ENCODE data around the gene MMP15.
"Not testable (repeated sequence)": the region's sequence is repeated elsewhere in the genome, so short reads cannot be mapped to it uniquely, and the experiment has no call there.

DNA sequence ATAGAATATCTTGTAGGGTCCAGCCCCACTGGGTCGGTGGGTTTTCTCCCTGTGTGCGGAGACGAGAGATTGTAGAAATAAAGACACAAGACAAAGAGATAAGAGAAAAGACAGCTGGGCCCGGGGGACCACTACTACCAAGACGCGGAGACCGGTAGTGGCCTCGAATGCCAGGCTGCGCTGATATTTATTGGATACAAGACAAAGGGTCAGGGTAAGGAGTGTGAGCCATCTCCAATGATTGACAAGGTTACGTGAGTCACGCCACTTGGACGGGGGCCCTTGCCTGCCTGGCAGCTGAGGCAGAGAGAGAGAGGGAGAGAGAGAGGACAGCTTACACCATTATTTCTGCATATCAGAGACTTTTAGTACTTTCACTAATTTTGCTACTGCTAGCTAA is 20.8 kb upstream of the MMP15 start:
- TF ChIP-seq, protein P1, sequence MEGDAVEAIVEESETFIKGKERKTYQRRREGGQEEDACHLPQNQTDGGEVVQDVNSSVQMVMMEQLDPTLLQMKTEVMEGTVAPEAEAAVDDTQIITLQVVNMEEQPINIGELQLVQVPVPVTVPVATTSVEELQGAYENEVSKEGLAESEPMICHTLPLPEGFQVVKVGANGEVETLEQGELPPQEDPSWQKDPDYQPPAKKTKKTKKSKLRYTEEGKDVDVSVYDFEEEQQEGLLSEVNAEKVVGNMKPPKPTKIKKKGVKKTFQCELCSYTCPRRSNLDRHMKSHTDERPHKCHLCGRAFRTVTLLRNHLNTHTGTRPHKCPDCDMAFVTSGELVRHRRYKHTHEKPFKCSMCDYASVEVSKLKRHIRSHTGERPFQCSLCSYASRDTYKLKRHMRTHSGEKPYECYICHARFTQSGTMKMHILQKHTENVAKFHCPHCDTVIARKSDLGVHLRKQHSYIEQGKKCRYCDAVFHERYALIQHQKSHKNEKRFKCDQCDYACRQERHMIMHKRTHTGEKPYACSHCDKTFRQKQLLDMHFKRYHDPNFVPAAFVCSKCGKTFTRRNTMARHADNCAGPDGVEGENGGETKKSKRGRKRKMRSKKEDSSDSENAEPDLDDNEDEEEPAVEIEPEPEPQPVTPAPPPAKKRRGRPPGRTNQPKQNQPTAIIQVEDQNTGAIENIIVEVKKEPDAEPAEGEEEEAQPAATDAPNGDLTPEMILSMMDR (IDR thresholded peaks at IDR 0.05) = not testable (repeated sequence)
- not testable (repeated sequence) for TF ChIP-seq EP300 (IDR thresholded peaks at IDR 0.05)
